HG03097 (cell line): ENCODE measurements around the gene RPLP2.

Experiments
- ATAC-seq: cut with Tn5 transposase; IDR thresholded peaks from one replicate; pipeline ENCODE4 v1.9.1; 2021; ENCODE audit not compliant: unreplicated experiment, low FRiP score

Gene RPLP2

DNA sequence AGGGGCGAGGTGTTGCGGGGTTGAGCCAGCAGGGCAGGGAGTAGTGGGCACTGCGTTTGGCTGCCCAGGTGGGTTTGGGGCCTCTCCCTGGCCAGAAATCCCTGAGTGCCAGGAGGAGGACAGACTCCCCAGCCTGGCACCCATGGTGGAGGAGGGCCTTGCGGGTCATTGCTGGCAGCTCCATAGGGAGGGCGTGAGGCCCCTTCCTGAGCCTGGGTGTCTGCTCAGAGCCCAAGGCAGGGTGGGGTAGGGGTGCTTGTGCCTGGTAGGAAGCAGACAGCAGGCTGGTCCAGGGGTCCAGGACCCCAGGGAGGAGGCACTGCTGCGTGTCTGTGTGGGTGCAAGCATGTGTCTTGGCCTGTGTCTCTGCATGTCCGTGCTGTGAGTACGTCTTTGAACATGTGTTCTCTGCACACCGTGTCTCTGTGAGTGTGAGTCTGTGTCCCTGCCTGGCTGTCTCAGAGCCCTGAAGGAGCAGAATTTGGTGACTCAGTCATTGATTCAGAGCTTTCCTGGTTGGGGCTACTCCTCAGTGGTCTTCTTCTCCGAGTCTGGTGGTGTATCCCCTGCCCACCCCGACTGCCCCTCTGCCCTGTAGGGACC, 36.8 kb downstream of the RPLP2 start:
- ATAC-seq: no peak

DNA sequence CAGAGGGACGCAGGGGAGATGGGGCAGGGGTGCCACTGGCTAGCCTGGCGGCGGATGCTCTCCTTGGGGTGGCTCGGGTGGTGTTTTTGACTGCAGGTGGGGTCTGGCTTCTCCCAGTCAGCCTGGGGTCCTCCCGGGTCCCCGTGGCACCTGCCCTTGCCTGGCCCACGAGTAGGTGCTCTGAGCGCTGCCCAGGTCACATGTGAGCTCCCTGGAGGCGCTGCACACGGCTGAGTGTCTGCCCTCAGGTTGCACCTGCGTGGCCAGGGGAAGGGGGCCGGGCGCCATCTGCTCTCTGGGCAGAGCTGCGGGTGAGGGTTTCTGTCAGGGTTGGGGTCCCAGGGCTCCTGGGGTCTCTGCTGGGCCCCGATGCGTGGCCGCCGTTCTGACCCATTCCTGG, 38.1 kb downstream of the RPLP2 start:
- ATAC-seq: no peak

DNA sequence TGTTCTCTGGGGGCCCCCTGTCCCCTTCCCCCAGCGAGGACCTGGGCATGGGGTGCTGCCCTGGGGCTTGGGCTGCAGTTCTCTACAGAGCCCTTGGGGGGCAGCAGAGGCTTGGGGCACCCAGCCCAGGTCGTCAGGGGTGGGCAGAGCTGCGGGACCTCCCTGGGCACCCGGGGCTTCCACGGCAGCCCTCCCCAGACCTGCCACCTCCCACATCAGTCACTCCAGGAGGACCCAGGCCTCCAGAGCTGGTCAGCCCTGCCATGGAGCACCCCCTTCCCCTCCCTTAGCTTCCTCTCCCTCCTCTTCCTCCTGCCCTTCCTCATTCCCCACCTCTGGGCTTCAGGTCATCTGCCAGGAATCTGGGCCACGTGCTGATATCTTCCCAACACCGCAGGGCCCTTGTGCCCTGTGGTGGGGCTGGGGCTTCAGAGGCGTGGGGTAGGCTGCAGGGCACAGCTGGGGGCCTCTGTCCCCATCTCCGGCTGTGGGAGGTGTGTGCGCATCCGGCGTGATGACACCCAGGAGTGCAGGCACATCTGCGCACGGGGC, 38.7 kb downstream of the RPLP2 start:
- ATAC-seq: no peak

DNA sequence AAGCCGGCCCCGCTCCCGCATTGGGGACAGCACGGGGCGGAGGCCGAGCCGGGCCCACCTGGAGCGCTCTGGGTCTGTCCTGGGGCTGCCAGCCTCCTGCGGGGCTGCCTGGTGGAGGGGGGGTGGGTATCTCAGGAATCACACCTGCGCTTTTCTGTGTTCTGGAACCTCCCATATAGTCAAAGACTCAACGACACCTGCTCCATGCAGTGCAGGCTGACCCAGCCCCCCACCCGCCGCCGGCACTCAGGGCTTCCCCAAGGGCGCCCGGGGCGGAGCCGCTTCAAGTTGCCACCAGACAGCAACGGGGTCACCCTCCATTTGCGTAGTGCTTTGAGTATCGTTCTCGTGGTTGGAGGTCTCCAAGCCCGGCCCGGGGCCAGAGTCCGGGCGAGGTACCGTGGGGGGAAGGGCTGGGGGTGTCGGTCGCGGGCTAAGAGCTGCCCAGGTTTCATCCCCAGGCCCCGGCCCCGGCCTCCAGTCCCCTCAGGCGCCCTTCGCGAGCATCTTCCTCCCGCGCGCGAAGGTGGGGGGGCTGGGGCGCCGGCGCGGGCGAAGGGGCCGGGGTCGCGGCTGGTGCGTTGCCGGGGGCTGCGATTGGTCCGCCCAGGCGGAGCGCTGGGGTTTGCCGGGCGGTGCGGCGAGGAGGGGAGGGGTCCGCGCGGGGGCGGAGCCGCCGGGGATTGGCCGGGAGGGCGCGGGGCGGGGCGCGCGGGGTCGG, 39.5 kb downstream of the RPLP2 start:
- ATAC-seq: no peak

DNA sequence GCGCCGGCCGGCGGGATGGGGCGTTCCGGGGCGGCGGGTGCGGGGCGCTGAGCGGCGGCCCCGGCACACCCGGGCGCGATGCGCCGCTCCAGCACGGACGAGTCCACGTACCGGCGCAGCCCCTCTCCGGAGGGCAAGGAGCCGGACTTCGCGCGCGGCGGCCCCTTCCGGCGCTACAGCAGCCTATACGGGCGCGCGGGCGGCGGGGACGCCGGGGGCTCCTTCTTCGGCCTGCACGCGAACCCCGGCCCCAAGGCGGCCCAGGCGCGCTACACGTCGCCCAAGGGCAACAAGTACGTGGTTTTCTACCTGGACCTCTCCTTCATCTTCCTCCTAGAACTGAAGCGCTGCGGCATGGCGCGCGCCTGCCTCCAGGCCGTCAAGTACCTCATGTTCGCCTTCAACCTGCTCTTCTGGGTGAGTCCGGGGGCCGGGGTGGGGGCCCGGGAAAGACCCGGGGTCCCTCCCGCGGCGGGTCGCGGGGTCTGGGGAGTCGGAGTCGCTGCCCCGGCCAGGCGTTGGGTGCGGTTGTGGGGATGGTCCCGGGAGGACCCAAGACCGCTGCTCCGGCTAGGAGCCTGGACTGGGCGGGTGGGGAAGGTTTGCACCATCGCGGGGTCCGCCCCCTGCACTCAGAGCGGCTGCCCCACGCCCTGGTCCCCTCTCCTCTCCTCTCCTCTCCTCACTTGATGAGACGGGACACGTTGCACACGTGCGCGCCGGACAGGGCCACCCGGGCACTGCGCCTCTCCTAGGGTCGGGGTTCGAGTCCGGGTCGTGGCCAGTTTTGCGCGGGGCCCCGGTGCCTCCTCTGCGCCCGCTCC, 40.4 kb downstream of the RPLP2 start:
- ATAC-seq: no peak

DNA sequence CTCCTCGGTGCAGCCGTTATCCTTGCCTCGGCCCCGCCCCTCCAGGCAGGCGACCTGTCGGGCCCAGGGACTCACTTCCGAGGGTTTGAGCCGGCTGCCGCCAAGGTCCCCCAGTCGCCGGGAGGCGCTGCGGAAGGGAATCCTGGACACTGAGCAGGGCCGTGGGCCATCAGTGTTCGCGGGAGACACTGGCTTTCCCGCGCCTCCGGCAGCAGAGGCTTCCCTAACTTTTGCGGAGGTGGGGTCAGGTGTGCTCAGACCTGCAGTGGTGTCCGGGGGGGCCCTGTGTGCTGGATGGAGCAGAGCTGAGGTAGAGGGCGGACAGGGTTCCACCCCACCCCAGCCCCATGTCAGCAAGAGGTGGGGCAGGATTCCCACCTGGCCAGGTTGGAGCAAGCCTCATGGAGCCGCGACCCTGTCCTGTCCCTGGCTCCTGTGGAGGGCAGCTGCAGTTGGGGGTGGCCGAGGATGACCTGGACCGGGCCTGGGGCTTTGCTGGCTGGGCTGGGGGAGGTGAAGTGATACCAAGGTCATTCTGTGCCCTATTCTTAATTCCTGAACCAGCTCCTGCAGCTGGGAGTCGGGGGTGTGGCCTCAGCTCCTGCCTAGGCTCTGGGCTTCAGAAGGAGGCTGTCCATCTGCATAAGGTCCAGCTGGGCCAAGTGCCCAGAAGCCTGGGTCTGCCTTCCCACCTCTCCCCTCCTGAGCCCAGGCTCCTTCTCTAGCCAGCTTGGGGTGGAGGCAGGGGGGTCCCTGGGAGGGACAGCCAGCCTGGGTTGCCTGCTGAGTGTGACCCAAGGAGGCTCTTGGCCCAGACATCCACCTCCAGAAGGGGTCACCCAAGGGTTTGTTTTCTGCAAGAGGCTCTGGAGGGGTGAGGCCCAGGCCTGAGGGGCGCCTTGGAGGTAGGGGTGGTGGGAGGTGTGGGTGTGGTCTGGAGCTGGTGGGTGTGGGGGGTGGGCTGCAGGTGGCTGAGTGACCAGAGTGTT, 41.3 kb downstream of the RPLP2 start:
- ATAC-seq: no peak

DNA sequence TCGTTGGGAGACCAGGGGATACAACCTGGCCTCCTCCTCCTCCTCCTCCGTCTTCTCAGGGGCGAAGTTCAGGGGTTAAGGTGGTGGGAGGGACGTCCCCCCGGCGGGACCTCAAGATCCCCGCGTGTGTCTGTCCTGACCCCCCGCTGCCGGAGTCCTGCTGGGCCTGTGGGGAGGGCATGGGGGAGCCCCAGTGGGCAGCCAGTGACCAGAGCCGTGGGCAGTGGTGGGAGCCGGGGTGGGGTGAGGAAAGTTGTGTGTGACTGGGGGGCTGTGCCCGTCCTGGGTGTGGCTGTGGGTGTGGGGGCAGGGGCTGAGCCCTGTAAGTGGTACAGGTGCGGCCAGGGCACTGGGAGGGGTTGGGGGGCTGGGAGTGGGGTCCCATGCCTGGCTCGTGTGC, 43.0 kb downstream of the RPLP2 start:
- ATAC-seq: no peak

DNA sequence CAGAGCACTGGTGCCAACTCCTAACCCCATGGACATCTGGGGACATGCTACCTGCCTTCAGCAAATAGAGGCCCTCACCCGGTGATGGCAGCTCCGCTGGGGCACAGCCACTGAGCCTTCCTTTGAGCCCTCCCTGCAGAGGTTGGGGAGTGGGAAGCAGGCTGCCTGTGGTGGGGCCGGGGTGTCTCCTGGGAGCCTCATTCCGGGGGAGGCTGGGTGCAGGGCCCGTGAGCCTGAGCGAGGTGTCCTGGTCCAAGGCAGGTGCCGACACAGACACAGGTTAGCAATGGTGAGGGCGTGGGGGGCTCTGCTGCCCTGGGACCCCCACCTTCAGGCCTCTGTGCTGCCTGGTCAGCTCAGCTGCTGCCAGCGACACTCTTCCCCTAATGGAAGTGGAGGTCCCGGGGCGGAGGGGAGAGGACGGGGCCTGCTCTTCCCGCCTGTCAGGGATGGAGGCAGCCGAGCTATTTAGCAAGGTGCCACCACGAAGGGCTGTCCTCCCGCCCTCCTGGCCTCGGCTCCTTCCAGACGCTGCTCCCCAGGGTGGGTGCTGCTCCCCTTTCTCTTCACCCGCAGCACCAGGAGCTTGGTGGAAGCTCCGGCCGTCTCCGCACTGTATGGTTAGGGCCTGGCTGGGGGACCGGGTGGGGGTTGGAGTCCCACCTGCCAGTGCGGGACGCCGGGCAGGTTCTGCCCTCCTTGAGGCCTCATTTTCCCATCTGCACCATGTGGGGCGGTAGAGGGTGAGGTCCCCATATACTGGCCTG, 44.1 kb downstream of the RPLP2 start:
- no peak for ATAC-seq

DNA sequence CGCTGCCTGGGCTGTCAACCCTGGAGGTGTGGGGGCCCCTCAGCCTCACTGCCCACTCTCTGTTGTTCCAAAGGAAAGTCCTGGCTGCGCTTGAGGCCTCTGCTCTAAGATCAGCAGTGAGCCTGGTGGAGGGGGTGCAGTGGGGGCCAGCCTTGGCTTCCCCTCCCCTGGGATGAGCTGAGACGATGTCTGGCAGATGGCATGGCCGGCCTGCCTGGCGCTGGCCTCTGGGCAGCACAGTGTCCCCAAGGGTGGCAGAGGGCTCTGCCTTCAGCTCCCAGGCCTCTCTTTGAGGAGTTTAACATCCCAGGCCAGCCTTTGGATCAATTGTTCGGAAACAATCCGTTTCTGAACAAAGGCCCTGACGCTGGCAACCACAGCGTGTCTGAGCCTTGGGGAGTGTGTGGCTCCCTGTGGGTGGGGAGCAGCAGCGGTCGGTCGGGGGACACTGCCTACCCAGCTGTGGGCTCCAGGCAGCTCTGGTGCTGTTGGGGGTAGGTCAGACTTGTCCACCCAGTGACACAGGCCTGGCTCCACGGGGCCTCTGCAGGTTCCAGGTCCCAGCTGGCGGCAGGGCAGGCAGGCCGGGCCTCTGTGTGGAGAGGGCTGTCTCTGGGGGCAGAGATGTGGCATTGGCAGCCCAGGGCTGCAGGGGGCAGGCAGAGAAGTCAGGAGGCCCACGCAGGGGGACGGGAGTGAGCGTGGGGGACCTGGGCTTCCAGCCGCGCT, 45.0 kb downstream of the RPLP2 start:
- no peak for ATAC-seq

DNA sequence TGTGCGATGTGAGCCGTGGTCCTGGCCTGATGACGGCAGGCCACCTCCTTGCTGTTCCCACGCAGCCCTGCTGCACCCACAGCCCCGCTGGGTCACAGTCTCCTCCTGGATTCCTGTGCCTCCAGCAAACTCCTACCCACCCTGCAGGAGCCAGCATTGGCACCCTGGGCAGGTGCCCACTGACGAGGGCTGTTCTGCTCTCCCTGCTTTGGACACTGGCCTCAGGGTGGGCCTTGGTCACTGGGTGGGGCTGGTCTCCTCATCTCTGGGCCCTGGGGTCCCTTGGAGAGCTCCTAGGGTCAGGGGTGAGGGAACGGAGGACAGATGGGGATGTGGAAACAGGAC, 45.5 kb downstream of the RPLP2 start:
- ATAC-seq: no peak

DNA sequence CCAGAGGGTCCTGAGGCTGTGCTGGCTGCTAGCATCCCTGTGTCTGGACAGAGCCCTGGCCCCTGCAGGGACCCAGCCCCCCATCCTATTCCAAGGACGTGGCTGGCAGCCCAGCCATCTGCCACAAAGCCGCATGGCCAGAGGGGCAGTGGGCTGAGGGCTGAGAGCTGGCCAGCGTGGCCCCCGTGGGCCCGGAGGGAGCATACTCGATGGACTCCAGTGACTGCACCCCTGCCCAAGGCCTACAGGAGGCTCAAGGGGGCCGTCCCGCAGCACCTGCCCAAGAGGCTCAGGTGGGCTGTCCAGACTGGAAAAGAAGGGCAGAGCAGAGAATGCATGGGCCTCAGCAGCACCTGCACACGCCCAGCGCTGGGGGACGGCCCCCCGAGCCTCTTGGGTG, 46.0 kb downstream of the RPLP2 start:
- ATAC-seq: no peak

DNA sequence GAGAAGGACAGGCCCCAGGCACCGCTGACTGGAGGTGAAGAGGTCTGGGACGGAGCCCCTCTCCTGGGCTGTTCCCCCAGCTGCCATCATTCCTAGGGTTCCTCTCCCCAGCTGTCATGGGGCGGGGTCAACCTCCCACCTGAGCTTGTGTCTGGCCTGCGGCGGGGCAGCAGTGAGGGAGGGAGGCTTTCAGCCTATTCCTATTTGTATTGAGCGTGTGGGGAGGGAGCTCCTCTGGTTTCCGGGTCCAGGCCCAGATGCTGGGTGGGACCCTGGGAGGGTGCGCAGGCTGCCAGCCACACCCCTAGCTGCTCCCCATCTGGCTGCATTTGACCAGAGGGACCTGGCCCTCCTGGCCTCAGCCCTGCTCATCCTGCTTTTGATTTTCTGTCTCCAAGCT, 46.6 kb downstream of the RPLP2 start:
- ATAC-seq: no peak

DNA sequence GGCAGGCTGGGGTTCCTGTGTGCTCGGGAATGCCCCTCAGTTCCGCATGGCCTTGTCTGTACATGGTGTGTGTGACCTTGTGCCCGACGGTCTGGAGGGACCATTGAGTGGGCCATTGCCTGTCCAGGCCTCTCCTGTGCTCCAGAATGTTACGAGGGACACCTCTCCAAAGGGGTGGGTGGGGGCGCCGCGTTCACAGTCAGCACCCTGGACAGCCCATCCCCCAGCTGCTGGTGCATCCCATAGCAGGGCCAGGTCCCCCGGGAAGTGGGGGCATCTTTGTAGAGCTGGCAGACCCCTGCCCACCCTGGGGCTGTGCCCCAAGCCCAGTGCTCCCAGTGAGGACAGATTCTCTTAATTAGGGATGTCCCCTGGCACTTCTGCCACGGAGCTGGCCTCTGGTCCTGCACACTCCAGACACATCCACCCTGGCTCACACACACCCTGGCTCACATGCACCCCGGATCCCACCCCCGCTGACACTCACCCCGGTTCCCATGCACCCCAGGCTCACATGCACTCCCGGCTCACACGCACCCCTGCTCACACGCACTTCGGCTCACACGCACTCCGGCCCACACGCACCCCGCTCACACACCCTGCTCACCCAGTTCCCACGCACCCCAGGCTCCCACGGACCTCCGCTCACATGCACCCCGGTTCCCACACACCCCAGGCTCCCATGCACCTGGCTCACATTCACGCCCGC, 48.4 kb downstream of the RPLP2 start:
- no peak for ATAC-seq

DNA sequence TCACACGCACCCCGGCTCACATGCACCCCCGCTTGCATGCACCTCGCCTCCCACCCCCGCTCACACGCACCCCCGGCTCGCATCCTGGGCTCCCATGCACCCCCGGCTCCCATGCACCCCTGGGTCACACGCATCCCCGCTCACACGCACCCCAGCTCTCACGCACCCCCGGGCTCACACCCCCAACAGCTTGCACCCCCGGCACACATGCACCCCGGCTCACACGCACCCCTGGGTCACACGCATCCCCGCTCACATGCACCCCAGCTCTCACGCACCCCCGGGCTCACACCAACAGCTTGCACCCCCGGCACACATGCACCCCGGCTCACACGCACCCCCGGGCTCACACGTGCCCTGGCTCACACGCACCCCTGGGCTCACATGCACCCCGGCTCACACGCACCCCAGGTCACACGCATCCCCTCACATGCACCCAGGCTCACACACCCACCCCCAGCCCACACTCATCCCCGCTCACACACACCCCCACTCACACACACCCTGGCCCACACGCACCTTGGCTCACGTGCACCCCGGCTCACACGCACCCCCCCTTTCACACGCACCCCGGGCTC, 49.1 kb downstream of the RPLP2 start:
- no peak for ATAC-seq

DNA sequence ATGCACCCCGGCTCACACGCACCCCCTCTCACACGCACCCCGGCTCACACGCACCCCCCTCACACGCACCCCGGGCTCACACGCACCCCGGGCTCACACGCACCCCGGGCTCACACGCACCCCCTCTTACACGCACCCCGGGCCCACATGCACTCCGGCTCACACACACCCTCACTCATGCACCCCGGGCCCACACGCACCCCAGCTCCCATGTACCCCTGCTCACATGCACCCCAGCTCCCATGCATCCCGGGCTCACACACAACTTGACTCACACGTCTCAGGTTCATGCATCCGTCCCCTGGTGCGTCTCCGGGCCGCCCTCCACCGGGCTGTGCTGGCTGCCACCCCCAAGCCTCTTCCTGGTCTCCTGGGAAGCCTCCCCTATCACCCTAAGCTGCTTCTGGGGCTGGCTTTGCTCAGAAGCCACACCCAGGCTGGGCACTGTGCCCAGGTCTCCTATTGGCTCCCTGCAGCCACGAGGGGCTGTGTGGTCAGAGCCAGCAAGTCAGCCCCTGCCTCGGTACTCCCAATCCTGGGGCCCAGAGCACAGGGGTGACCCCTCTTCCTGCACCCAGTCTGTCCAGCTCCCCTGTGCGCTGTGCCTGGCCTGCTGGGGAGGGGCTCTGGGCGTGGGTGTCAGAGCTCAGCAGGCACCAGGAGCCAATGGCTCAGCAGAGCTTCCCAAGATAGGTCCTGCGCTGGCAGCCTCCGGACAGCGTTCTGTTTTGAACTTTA, 49.8 kb downstream of the RPLP2 start:
- no peak for ATAC-seq

DNA sequence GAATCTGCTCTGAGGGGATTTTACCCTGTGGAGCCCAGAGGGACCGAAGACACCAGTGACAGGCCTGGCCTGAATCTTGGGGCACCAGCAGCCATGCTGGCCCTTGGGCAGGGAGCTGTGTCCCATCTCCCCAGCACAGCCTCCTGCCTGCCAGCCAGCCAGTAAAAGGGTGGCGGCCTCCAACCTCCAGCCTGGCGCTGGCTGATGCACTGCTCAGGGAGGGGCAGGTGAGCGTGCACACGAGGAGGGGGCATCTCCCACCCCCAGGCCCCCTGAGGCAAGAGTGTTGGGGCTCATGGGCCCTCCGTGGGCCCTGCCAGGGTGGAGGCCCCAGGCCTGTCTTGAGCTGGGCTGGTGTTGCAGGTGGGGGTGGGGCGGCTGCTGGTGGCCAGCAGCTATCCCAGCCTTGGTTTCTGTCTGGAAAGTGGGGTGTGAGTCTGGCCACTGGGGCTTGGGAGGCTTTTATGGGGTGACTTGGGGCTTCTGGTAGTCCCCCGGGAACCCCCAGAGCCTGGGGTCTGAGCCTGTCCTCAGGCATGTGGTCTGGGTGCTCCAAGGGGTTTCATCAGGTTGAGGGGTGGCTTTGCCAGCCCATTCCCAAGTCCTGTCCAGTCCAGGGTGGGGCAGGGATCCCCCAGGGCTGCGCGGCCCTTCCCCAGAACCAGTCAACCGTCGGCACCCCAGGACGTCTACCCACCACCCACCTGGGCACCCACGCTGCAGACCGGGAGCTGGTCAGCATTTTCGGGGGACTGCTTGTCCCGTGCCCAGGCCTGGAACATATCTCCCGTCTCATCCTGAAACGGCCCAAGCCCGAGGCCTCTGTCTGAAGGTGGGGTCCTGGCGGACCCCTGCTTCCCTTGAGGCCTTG, 50.7 kb downstream of the RPLP2 start:
- no peak for ATAC-seq

DNA sequence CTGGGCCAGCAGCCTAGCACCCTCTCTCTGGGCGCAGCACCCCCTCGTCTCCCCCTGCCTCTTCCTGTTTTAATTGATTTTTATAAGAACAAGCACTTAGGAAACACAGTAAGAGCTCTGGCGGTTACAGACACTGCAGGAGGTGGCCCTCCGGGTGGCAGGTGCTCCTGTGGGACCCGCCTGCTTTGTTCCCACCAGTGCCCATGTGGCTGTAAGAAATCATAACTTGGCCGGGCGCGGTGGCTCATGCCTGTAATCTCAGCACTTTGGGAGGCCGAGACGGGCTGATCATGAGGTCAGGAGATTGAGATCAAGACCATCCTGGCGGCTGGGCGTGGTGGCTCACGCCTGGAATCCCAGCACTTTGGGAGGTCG, 51.3 kb downstream of the RPLP2 start:
- no peak for ATAC-seq
